Glomerular visceral epithelial cell (primary cell): ENCODE data around the gene SEMA4D.

ENCODE experiments used
- DNase-seq: peaks from one replicate; pipeline ENCODE4 v3.0.0-alpha.2; 2016; ENCODE audit errors: extremely low spot score

The SEMA4D gene

GRCh38 chr9:89465726-89466308 lies 32.1 kb downstream of the SEMA4D start:
- no peak for DNase-seq

GRCh38 chr9:89465001-89465451 lies 32.9 kb downstream of the SEMA4D start:
- peak; percentile 25 for DNase-seq

GRCh38 chr9:89464300-89464901 lies 33.5 kb downstream of the SEMA4D start:
- DNase-seq: peak; percentile 33

- no peak for DNase-seq
Observed at GRCh38 chr9:89462817-89463683, 34.9 kb downstream of the SEMA4D start.

GRCh38 chr9:89462199-89462598 lies 35.7 kb downstream of the SEMA4D start:
- DNase-seq: no peak

GRCh38 chr9:89461265-89461664 lies 36.6 kb downstream of the SEMA4D start:
- DNase-seq: peak; percentile 85

- no peak for DNase-seq
Observed at GRCh38 chr9:89460551-89460950, 37.4 kb downstream of the SEMA4D start.

- DNase-seq: no peak
Observed at GRCh38 chr9:89458768-89459496, 39.0 kb downstream of the SEMA4D start.

GRCh38 chr9:89457376-89457855 lies 40.5 kb downstream of the SEMA4D start:
- no peak for DNase-seq

GRCh38 chr9:89455356-89455824 lies 42.5 kb downstream of the SEMA4D start:
- DNase-seq: no peak

- no peak for DNase-seq
Observed at GRCh38 chr9:89454498-89455355, 43.2 kb downstream of the SEMA4D start.

- no peak for DNase-seq
Observed at GRCh38 chr9:89453452-89453851, 44.5 kb downstream of the SEMA4D start.

- no peak for DNase-seq
Observed at GRCh38 chr9:89452561-89452960, 45.4 kb downstream of the SEMA4D start.

GRCh38 chr9:89450213-89450612 lies 47.7 kb downstream of the SEMA4D start:
- DNase-seq: no peak

- DNase-seq: no peak
Observed at GRCh38 chr9:89449261-89449671, 48.6 kb downstream of the SEMA4D start.

- DNase-seq: no peak
Observed at GRCh38 chr9:89448821-89449220, 49.1 kb downstream of the SEMA4D start.

- no peak for DNase-seq
Observed at GRCh38 chr9:89448381-89448780, 49.5 kb downstream of the SEMA4D start.

- DNase-seq: no peak
Observed at GRCh38 chr9:89447416-89447815, 50.5 kb downstream of the SEMA4D start.

- DNase-seq: no peak
Observed at GRCh38 chr9:89446961-89447310, 51.0 kb downstream of the SEMA4D start.

GRCh38 chr9:89446261-89446960 lies 51.5 kb downstream of the SEMA4D start:
- no peak for DNase-seq
